Heart right ventricle (tissue), 16 donors: Measurements from ENCODE around the gene CBLL2. TPM values are rescaled to one million over a fixed set of nuclear protein-coding genes. Genes with fewer than 3 reads are reported as not detected.

Experiments used
- ATAC-seq, 8 donors: fragments of 200-7000 bp; cut with Tn5 transposase; one replicate each; pipeline ENCODE4 v1.9.1; 2020; ENCODE audit warnings: mild to moderate bottlenecking in 8 of 8, moderate library complexity in 8 of 8, moderate number of reproducible peaks in 1 of 8
- DNase-seq, 2 donors: peaks; one replicate each; pipeline ENCODE4 v3.0.0-alpha.2; 2020
- H3K27ac ChIP-seq, 10 donors: fragments of 200-600 bp; sonication (generic) in 2 of 10; one replicate each; pipeline versions ENCODE4 v1.5.0 to v1.8.0; 2020 to 2022; ENCODE audit warnings: mild to moderate bottlenecking in 3 of 10
- H3K27me3 ChIP-seq, 7 donors: fragments of 200-600 bp; one replicate each; pipeline ENCODE4 v1.8.0; 2021 to 2022; ENCODE audit warnings: mild to moderate bottlenecking in 2 of 7
- H3K36me3 ChIP-seq, 9 donors: fragments of 200-600 bp; sonication (generic) in 1 of 9; one replicate each; pipeline versions ENCODE4 v1.5.0 to v1.8.0; 2020 to 2022; ENCODE audit warnings: mild to moderate bottlenecking in 2 of 9
- H3K4me1 ChIP-seq, 9 donors: fragments of 200-600 bp; sonication (generic) in 1 of 9; one replicate each; pipeline versions ENCODE4 v1.5.0 to v1.8.0; 2020 to 2022; ENCODE audit warnings: mild to moderate bottlenecking in 4 of 9
- H3K4me3 ChIP-seq, 10 donors: fragments of 200-600 bp; sonication (generic) in 2 of 10; one replicate each; pipeline versions ENCODE4 v1.5.0 to v1.8.0; 2020 to 2022; ENCODE audit warnings: mild to moderate bottlenecking in 7 of 10, moderate library complexity in 2 of 10
- H3K9me3 ChIP-seq, 11 donors: fragments of 200-600 bp in 10 of 11; sonication (generic) in 2 of 11; one replicate each; pipeline versions ENCODE4 v1.5.0 to v1.8.0; 2013 to 2022; ENCODE audit warnings: mild to moderate bottlenecking in 2 of 11, control low read depth in 1 of 11, moderate library complexity in 1 of 11
- WGBS, 2 donors: extraction: QIAGEN DNeasy Blood & Tissue Kit; methylation state at CpG; one replicate each; pipeline ENCODE4 v1.1.7; 2013; ENCODE audit warnings: inconsistent platforms in 1 of 2; 5-methylcytosine and 5-hydroxymethylcytosine counted together
- intact Hi-C, 10 donors: fragments of 100-400 bp; cut with DNase I; formaldehyde crosslinking; loops; one replicate each; pipeline versions ENCODE4 v1.11.1 to v1.14.2; 2022
- polyA plus RNA-seq, 2 donors: library from polyadenylated mRNA; stranded (reverse); fragments of 200-250 nt; gene quantifications; one replicate each; pipeline ENCODE4 v1.2.3, GENCODE V29; 2013
- total RNA-seq, 10 donors: library from RNA; stranded (reverse); fragmentation: NEBNext Ultra II Directional in 3 of 10; extraction: Animal tissue kit (Norgen Biotek cat#: 25700) in 3 of 10; gene quantifications; one replicate each; pipeline versions ENCODE4 v1.2.1 to v1.2.4, GENCODE V29; 2021 to 2023
- TF ChIP-seq, protein P1 (sequence below), 9 donors: fragments of 200-600 bp; sonication (generic) in 2 of 9; IDR thresholded peaks; one replicate each; pipeline versions ENCODE4 v1.5.0 to v1.8.0; 2021 to 2022; ENCODE audit warnings: antibody characterized with exemption in 9 of 9, mild to moderate bottlenecking in 5 of 9, moderate library complexity in 1 of 9
- donor health status: Arrhythmogenic right ventricular cardiomyopathy.
- donor health status: ischemic (EF 13 %, LVEDD 7.1; RV severe dilation, severe dysfunction).
- donor health status: healthy with polysubstance abuse.
- donor health status: DM: no; HTN: yes; CAD: no.
- donor health status: DM: no; HTN: no; CAD: no.
- donor health status: ischemic (EF 25% LVEDD 6.9; RV normal size, moderate dysfunction).
- donor health status: ischemic (EF 25% LVEDD 5.7; RV mildly dilated, moderate dysfunction).
- donor health status: healthy.
- donor health status: DM: yes; HTN: yes; CAD: no.
- donor health status: Ischemic cardiomyopathy.
- donor health status: ischemic (EF 35%, LVEDD 5.7; RV mildly dilated, moderate dysfunction).
- donor health status: nonischemic (EF 11% LVEDD 7.7; RV severe dilation, severe dysfunction).
- donor health status: DM: yes; HTN: yes; CAD: no.
- donor health status: PGD.
- donor health status: ischemic (EF 29% LVEDD 5.4; RV normal size, mild dysfunction).
- donor health status: nonischemic (EF 23%, LVEDD 6.1; RV moderate dilation, normal function).

The CBLL2 gene
- total and polyA plus RNA-seq, 12 donors: not detected

DNA sequence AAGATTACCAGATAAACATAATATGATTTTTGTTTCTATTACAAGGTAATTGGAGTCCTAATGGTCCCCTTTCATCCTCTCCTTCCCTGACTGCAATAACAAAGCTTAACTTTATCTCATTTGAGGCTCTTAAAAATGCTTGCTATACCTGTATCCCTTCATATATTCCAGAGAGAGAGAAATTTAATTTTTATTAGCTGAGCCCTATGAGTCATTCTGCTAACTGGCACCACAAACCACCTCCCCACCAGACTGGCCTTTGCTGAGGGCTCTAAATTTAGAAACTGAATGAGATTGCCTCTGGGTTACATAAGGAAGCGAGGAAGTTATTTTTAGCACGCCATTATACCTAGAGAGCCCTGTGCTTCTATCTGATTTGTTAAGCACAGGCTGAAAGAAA, 27.4 kb downstream of the CBLL2 start:
- ATAC-seq: peak; percentile 69 to 100 (median 96)
- no peaks in the 10 kb centered on the region for H3K27me3 ChIP-seq
- no peaks in the 10 kb centered on the region for H3K9me3 ChIP-seq
- peak in 1 of 2 donors; percentile 16 for DNase-seq
- peak overlapping the region in 6 of 10 donors; percentile 17 to 74 (median 56) for H3K27ac ChIP-seq
- no peaks in the 10 kb centered on the region for H3K36me3 ChIP-seq
- peaks cover 0 to 12% (median 0%) of the 10 kb centered on the region in 9 donors for H3K4me1 ChIP-seq
- intact Hi-C loops: no loop called here
- TF ChIP-seq, protein P1, sequence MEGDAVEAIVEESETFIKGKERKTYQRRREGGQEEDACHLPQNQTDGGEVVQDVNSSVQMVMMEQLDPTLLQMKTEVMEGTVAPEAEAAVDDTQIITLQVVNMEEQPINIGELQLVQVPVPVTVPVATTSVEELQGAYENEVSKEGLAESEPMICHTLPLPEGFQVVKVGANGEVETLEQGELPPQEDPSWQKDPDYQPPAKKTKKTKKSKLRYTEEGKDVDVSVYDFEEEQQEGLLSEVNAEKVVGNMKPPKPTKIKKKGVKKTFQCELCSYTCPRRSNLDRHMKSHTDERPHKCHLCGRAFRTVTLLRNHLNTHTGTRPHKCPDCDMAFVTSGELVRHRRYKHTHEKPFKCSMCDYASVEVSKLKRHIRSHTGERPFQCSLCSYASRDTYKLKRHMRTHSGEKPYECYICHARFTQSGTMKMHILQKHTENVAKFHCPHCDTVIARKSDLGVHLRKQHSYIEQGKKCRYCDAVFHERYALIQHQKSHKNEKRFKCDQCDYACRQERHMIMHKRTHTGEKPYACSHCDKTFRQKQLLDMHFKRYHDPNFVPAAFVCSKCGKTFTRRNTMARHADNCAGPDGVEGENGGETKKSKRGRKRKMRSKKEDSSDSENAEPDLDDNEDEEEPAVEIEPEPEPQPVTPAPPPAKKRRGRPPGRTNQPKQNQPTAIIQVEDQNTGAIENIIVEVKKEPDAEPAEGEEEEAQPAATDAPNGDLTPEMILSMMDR (IDR thresholded peaks at IDR 0.05): no peak
- 5 to 6% methylated on average over 2 of the region's 2 CpGs for WGBS, 2 donors
- no peak overlapping the region for H3K4me3 ChIP-seq

DNA sequence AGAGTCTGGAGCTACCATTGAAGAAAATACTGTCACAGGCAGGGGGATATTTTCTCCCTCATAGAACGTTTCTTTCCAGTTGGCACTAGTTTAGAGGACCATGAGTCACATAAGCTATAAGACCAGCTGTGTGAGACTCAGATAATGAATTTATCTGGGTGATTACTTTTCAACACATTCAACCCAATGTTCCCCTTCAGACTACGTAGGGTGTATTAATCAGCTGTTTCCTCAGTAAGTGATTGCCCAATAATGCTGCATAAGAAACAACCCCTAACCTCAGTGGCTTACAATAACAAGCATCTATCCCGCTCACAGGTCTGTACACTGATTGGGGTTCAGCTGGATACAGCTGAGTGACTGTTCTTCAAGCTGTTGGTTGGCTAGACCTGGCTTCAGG, 38.1 kb downstream of the CBLL2 start:
- no peak for DNase-seq
- intact Hi-C loops: no loop called here
- TF ChIP-seq, protein P1 (IDR thresholded peaks at IDR 0.05): no peak
- Histone ChIP-seq H3K4me1 (no peaks in the 10 kb centered on the region), H3K4me3 (no peak overlapping the region), H3K27me3 (peaks cover 0 to 9% (median 0%) of the 10 kb centered on the region in 7 donors), H3K36me3 (no peaks in the 10 kb centered on the region), H3K27ac (no peak overlapping the region), H3K9me3 (no peaks in the 10 kb centered on the region)
- no peak for ATAC-seq
- 34 to 40% methylated on average over 3 of the region's 3 CpGs for WGBS, 2 donors

DNA sequence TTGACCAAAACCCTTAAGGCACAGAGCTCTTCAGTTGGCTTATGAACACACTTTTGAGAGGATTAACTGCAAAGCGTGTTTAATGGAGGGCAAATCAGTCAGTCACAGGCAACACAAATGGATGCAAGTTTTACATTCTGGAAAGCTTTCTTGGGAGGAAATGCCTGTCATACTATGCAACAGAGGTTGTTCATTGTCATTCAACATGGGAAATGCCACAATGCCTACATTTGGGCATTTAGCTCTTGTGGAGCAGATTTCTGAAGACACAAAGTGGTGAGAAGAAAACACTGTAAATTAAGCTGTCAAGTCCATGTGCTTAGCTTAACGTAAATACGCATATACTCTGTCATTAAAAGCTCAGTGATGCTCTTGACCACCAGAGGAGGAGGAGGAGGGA, 41.1 kb downstream of the CBLL2 start:
- Histone ChIP-seq H3K9me3 (no peaks in the 10 kb centered on the region), H3K4me3 (no peak overlapping the region), H3K27me3 (peaks cover 0 to 13% (median 0%) of the 10 kb centered on the region in 7 donors), H3K4me1 (no peaks in the 10 kb centered on the region), H3K36me3 (no peaks in the 10 kb centered on the region), H3K27ac (no peak overlapping the region)
- WGBS, 2 donors: 76 to 77% methylated on average over 3 of the region's 3 CpGs
- intact Hi-C loops: no loop called here
- ATAC-seq (no peak), DNase-seq (no peak)
- TF ChIP-seq, protein P1 (IDR thresholded peaks at IDR 0.05): no peak

DNA sequence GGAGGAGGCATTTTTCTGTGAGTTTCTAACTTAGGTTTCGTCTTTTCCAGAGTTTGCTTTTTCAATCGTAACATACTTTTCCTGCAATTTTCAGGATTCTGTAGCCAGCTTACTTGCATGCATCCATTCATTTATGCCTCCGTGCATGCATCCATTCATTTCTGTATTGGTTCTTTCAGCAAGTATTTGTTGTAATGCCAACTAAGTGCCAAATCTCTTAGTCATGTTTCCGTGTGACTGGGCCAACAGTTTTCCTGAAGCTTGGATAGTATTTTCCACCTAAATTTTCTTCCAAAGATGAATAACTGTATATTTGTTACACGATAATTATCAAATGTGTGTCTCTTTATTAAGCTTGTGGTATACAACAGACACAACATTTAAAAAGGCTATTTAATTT, 41.5 kb downstream of the CBLL2 start:
- Histone ChIP-seq H3K4me3 (no peak overlapping the region), H3K27ac (no peak overlapping the region), H3K36me3 (no peaks in the 10 kb centered on the region), H3K9me3 (no peaks in the 10 kb centered on the region), H3K27me3 (peaks cover 0 to 13% (median 0%) of the 10 kb centered on the region in 7 donors), H3K4me1 (no peaks in the 10 kb centered on the region)
- ATAC-seq (no peak), DNase-seq (no peak)
- 62 to 63% methylated on average over 5 of the region's 5 CpGs for WGBS, 2 donors
- intact Hi-C loops: no loop called here
- TF ChIP-seq, protein P1 (IDR thresholded peaks at IDR 0.05): no peak
